Lung microvascular endothelial cell (primary cell): Measurements from ENCODE around the gene CHD9. TPM values are rescaled to one million over a fixed set of nuclear protein-coding genes. Genes with fewer than 3 reads are reported as not detected.
"Not testable (repeated sequence)": the region's sequence is repeated elsewhere in the genome, so short reads cannot be mapped to it uniquely, and the experiment has no call there.

Experiments used
- DNase-seq, 2 donors: peaks; one replicate each; pipeline versions ENCODE4 v3.0.0 to v3.0.0-alpha.2; 2010; ENCODE audit warnings: low read depth in 2 of 2
- total RNA-seq: library from RNA; depleted of rRNA; stranded (reverse); fragments of >200 nt; gene quantifications from 2 replicates; pipeline ENCODE4 v1.2.1, GENCODE V29; 2014

The CHD9 gene
- total RNA-seq, 1 donor from 2014 or later: 41.7 TPM

- DNase-seq: no peak
Measured at GRCh38 chr16:53045341-53046220, 9.2 kb upstream of the CHD9 start.

- not testable (repeated sequence) for DNase-seq
Measured at GRCh38 chr16:53047515-53047914, 7.3 kb upstream of the CHD9 start.

- no peak for DNase-seq
Measured at GRCh38 chr16:53048139-53048915, 6.5 kb upstream of the CHD9 start.

GRCh38 chr16:53051255-53051654 lies 3.5 kb upstream of the CHD9 start:
- DNase-seq: not testable (repeated sequence)

- DNase-seq: peak in 1 of 2 donors; percentile 82
Measured at GRCh38 chr16:53052519-53053501, 2.0 kb upstream of the CHD9 start, which contains the start of gene CHD9NB. Gene CHD9NB, minus strand, starts transcription at chr16:53052897. Its CDS starts 8,739 bp downstream, at chr16:53044158.

- DNase-seq: peak; percentile 39 to 49
Measured at GRCh38 chr16:53053967-53054669, 673 bp upstream of the CHD9 start.

- DNase-seq: peak; percentile 22 to 74
Measured at GRCh38 chr16:53055541-53056391, 975 bp downstream of the CHD9 start.

- peak; percentile 73 to 83 for DNase-seq
Measured at GRCh38 chr16:53056392-53056881, 1.6 kb downstream of the CHD9 start.

GRCh38 chr16:53057658-53058057 lies 2.9 kb downstream of the CHD9 start:
- DNase-seq: no peak

- DNase-seq: no peak
Measured at GRCh38 chr16:53058441-53058840, 3.6 kb downstream of the CHD9 start.

- DNase-seq: no peak
Measured at GRCh38 chr16:53058882-53059281, 4.1 kb downstream of the CHD9 start.

GRCh38 chr16:53059672-53060071 lies 4.9 kb downstream of the CHD9 start:
- DNase-seq: no peak

- DNase-seq: no peak
Measured at GRCh38 chr16:53061256-53061655, 6.5 kb downstream of the CHD9 start.

GRCh38 chr16:53061701-53062159 lies 6.9 kb downstream of the CHD9 start:
- DNase-seq: no peak

GRCh38 chr16:53064081-53064578 lies 9.3 kb downstream of the CHD9 start:
- DNase-seq: no peak

- no peak for DNase-seq
Measured at GRCh38 chr16:53065461-53066061, 10.8 kb downstream of the CHD9 start.

- no peak for DNase-seq
Measured at GRCh38 chr16:53067675-53068074, 12.9 kb downstream of the CHD9 start.

GRCh38 chr16:53068423-53068833 lies 13.6 kb downstream of the CHD9 start:
- no peak for DNase-seq

GRCh38 chr16:53069772-53070171 lies 15.0 kb downstream of the CHD9 start:
- DNase-seq: no peak
